Activated CD8-positive, alpha-beta memory T cell treated with anti-CD3 and anti-CD28 coated beads for 36 hours (primary cell): ENCODE data around the gene CNOT3. TPM values are rescaled to one million over a fixed set of nuclear protein-coding genes. Genes with fewer than 3 reads are reported as not detected.

ENCODE experiments used
- CTCF ChIA-PET: fragments of 350-600 bp; sonication (Branson Sonifier 250); formaldehyde crosslinking; loops from one replicate; lab custom pipeline; 2021; ENCODE audit warnings: antibody characterized with exemption; lab: Charles Lee
- POLR2A ChIA-PET: fragments of 350-600 bp; sonication (Branson Sonifier 250); formaldehyde crosslinking; loops from one replicate; lab custom pipeline; 2021; ENCODE audit warnings: antibody characterized with exemption; lab: Charles Lee
- total RNA-seq, 2 experiments: library from RNA; stranded (reverse); gene quantifications; one replicate each; pipeline ENCODE4 v1.2.3, GENCODE V29; 2021

CNOT3 gene
- total RNA-seq, 2 experiments from 2014 or later, result 65.2 to 68.5 TPM

- CTCF ChIA-PET, result interaction anchor here (1.4 kb wide), 1 partner anchor 9 kb away, joined by 4 read pairs; no protein-coding TSS in a partner anchor
- POLR2A ChIA-PET, result no interaction called here
These were observed 59.0 kb downstream of the CNOT3 start for GRCh38 chr19:54196536-54196935.

- ChIA-PET CTCF (no interaction called here), POLR2A (no interaction called here)
These were observed 59.6 kb downstream of the CNOT3 start for GRCh38 chr19:54197121-54197520.

- ChIA-PET POLR2A (interaction anchor here (2.4 to 12.1 kb wide), 2 partner anchors 9 to 11 kb away, joined by 20 to 131 read pairs; partner anchors contain the start of genes MBOAT7 and TSEN34), CTCF (interaction anchor here (0.7 to 2.4 kb wide), 3 partner anchors 8 to 10 kb away, joined by 3 to 8 read pairs (median 5); partner anchors contain the start of genes MBOAT7 and TSEN34)
These were observed 61.8 kb downstream of the CNOT3 start for GRCh38 chr19:54199401-54199800.

- POLR2A ChIA-PET, result interaction anchor here (0.7 to 12.1 kb wide), 4 partner anchors 9 to 64 kb away, joined by 3 to 131 read pairs (median 14); partner anchors contain the start of genes CNOT3, LENG1, MBOAT7 and TSEN34
These were observed 63.7 kb downstream of the CNOT3 start for GRCh38 chr19:54201172-54201701.

GRCh38 chr19:54201980-54202379 is 64.4 kb downstream of the CNOT3 start:
- POLR2A ChIA-PET, result interaction anchor here (12.1 kb wide), 1 partner anchor 12 kb away, joined by 131 read pairs; the partner anchor contains the start of genes MBOAT7 and TSEN34
- CTCF ChIA-PET, result interaction anchor here (1.6 kb wide), 1 partner anchor 12 kb away, joined by 3 read pairs; the partner anchor contains the start of gene MBOAT7

More at GRCh38 chr19:54201172-54201701, 63.7 kb downstream of the CNOT3 start:
- CTCF ChIA-PET, result interaction anchor here (0.7 to 2.4 kb wide), 6 partner anchors 9 to 1121 kb away, joined by 3 to 8 read pairs (median 3); partner anchors contain the start of gene TSEN34

- CTCF ChIA-PET, result interaction anchor here (1.6 kb wide), 1 partner anchor 14 kb away, joined by 3 read pairs; the partner anchor contains the start of gene MBOAT7
- POLR2A ChIA-PET, result interaction anchor here (0.6 to 12.1 kb wide), 2 partner anchors 13 to 23 kb away, joined by 3 to 131 read pairs; partner anchors contain the start of genes MBOAT7 and TSEN34
These were observed 65.6 kb downstream of the CNOT3 start for GRCh38 chr19:54203151-54203611.

GRCh38 chr19:54204767-54205468 is 67.4 kb downstream of the CNOT3 start:
- CTCF ChIA-PET, result interaction anchor here (1.3 to 1.7 kb wide), 3 partner anchors 9 to 61 kb away, joined by 3 to 4 read pairs (median 4); no protein-coding TSS in a partner anchor
- POLR2A ChIA-PET, result interaction anchor here (0.6 to 12.1 kb wide), 2 partner anchors 11 to 15 kb away, joined by 7 to 131 read pairs; partner anchors contain the start of genes MBOAT7 and TSEN34

Other genes starting within 250 kb of the CNOT3 start
- not detected for gene CACNG7, start 228.5 kb upstream of the CNOT3 start, total RNA-seq
- not detected for gene CACNG8, start 174.8 kb upstream of the CNOT3 start, total RNA-seq
- gene CACNG6, start 146.1 kb upstream of the CNOT3 start, total RNA-seq, result not detected
- gene VSTM1, start 73.9 kb upstream of the CNOT3 start, total RNA-seq, result not detected
- gene TARM1, start 56.4 kb upstream of the CNOT3 start, total RNA-seq, result not detected
- gene OSCAR, start 37.0 kb upstream of the CNOT3 start, total RNA-seq, result under 1 TPM; 0.27 to 0.29 TPM
- 100 to 1,000 TPM; 104 to 110 TPM for gene NDUFA3, start 34.9 kb upstream of the CNOT3 start, total RNA-seq
- 10 to 100 TPM; 34.9 to 36.6 TPM for gene TFPT, start 22.1 kb upstream of the CNOT3 start, total RNA-seq
- gene PRPF31, start 22.0 kb upstream of the CNOT3 start, total RNA-seq, result 100 to 1,000 TPM; 123 to 124 TPM
- gene LENG1, start 22.0 kb downstream of the CNOT3 start, total RNA-seq, result 1 to 10 TPM; 3.9 to 5.3 TPM
- gene TMC4, start 35.4 kb downstream of the CNOT3 start, total RNA-seq, result not detected
- gene MBOAT7, start 51.8 kb downstream of the CNOT3 start, total RNA-seq, result 100 to 1,000 TPM; 119 to 120 TPM
- 10 to 100 TPM; 21.7 to 22.9 TPM for gene TSEN34, start 53.5 kb downstream of the CNOT3 start, total RNA-seq
- 1,000 to 10,000 TPM; 1,671 to 1,692 TPM for gene RPS9, start 63.1 kb downstream of the CNOT3 start, total RNA-seq
- not detected for gene LILRB3, start 85.2 kb downstream of the CNOT3 start, total RNA-seq
- not detected for gene LILRA6, start 105.0 kb downstream of the CNOT3 start, total RNA-seq
- not detected for gene LILRB5, start 119.5 kb downstream of the CNOT3 start, total RNA-seq
- gene LILRB2, start 143.3 kb downstream of the CNOT3 start, total RNA-seq, result not detected
- gene LILRA5, start 175.4 kb downstream of the CNOT3 start, total RNA-seq, result not detected
- gene LILRA4, start 201.4 kb downstream of the CNOT3 start, total RNA-seq, result not detected
- 1 to 10 TPM; 7.4 to 9.3 TPM for gene LAIR1, start 227.2 kb downstream of the CNOT3 start, total RNA-seq